Dermis blood vessel endothelial cell (primary cell): Measurements from ENCODE around the gene BOK. TPM values are rescaled to one million over a fixed set of nuclear protein-coding genes. Genes with fewer than 3 reads are reported as not detected.
"Not testable (repeated sequence)": the region's sequence is repeated elsewhere in the genome, so short reads cannot be mapped to it uniquely, and the experiment has no call there.

ENCODE experiments used
- DNase-seq: peaks from one replicate; pipeline ENCODE4 v3.0.0; 2010
- total RNA-seq: library from RNA; depleted of rRNA; stranded (reverse); fragments of >200 nt; gene quantifications from 2 replicates; pipeline ENCODE4 v1.2.3, GENCODE V29; 2014

BOK gene, protein sequence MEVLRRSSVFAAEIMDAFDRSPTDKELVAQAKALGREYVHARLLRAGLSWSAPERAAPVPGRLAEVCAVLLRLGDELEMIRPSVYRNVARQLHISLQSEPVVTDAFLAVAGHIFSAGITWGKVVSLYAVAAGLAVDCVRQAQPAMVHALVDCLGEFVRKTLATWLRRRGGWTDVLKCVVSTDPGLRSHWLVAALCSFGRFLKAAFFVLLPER
- 88.1 and 99.4 TPM in 2 replicates for total RNA-seq

DNA sequence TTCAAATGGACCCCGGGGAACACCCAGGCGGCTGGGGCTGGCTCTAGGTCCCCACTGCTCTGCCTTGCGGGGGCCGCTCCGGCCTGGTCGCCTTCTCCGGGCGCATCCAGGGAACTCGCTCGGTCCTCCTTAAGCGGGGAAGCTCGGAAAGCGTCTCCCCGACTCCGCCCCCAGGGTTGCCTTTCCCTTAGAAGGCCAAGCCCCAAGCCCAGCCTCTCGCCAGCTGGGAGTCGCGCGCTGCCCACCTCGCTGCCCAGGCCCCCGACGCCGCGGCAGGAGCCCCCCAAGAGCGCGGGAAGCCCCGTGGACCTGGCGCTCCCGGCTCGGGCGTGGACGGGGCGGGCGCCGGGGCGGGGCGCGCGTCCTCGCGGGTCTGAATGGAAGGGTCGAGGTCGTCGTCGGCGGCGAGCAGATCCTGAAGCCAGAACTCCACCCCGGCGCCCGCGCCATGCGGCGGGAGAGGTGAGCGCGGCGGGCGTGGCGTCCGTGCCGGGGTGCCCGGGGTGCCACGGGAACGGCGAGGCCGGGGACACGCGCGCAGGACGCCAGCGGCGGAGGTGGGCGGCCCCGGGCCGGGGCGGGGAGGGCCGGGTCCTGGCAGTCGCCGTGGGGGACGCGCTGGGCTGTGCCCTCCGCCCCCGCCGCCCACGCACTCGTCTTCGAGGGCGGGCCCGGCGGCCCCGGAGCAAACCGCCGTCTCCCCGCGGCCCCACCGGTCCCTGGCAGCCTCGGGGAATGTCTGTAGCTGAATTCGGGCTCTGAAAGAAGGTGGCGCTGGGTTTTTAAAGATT, at the start of gene BOK:
Gene BOK, plus strand, starts transcription at position 214 of the 791 bp plus-strand sequence. CDS start 739 bp downstream, outside the sequence.
- DNase-seq = peak; percentile 92

DNA sequence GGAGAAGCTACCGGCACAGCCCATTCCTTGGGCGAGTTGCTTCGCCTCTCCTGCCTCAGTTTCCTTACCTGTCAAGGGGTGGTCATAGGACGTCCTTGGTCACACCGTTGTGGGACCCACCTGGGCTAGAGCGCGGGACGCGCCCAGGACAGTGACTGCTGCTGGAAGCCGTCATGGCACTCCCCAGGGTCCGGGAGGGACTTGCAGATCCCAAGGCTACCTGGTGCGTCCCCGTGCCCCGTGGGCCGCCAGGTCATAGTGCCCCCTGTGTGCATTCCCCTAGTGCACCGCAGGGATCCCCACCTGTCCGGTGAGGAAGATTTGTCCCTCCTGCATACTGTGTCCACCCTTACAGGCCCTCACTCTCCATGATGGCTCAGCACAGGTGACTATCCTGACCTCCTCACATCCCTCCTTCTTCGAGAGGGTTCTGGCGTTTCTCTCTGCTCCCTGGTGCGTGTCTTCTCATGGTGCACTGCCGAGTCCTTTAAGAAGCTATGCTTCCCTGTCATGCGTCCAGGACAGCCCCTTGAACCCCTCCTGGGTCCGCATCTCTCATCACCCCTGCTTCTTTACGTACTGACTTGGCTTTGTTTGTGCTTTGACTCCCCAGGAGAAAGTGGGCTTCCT, 49.3 kb upstream of the BOK start:
- no peak for DNase-seq

DNA sequence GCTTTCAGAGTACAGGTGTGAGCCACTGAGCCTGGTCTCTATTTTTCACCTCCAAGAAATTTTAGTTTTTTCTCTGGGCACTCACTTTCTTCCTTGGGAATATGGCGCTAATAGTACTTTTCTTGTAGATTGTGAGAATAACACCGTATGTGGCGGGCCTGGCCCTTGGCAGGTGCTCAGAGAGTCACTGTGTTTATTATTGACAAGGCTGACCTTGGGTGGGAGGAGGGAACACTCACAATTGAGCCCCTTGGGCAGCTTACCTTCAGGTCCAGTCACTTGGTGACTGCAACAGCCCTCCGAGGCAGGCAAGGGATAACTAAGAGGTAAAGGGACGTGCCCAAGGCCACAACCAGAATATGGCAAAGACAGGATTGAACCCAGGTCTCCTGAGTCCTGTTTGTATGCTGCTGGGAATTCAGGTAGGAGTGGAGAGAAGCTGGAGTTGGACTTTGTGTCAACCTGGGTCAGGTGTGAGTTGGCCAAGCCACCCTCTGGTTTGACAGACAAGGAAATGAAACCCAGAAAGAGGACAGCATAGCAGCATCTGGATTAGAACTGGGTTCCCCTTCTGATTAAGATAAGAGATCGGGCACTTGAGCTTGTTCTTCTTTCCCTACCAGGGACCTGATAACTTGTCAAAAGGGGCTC, 47.3 kb upstream of the BOK start:
- DNase-seq = no peak

DNA sequence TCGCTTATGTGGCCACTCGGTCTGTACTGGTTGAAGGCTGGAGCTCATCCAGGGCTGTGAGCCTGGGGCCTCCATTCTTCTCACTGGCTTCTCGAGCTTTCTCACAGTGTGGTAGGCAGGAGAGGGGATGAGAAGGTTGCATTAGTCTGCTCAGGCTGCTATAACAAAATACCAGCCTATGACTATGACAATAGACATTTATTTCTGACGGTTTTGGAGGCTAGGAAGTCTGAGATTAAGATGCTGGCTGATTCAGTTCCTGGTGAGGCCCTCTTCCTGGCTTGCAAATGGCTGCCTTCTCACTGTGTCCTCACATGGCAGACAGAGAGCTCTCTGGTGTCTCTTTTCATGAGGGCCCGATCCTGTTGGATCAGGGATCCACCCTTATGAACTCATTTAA, 44.0 kb upstream of the BOK start:
- peak; percentile 27 for DNase-seq

DNA sequence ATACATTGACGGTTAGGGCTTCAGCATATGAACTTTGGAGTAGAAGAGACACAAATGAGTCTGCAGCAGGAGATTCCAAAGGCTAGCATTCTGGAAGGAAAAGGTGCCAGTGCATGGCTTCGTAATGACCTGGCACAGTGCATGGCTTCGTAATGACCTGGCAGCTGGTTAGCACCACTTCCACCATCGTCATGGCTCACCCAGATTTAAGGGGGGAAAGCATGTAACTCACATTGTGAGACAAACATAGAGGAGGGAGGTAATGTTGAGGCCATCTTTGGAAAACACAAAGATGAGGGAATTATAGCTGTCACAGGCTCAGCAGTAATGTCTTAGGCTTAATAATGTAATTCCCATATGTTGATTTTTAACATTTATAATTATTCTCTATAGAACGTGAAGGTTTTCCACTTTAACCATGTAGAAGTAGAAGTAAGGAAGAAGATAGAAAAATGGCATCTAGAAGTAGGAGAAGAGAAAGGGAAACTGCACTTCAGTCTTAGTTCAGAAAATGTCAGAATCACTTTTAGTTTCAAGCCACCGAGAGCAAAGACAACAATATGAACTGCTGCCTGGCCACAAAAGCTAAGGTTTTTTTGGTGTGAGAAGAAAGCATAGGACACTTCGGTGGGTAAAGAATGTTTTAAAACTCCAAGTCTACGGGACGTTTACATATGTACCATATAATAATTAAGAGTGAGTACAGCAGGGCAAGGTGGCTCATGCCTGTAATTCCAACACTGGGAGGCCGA, 43.4 kb upstream of the BOK start:
- DNase-seq = no peak

DNA sequence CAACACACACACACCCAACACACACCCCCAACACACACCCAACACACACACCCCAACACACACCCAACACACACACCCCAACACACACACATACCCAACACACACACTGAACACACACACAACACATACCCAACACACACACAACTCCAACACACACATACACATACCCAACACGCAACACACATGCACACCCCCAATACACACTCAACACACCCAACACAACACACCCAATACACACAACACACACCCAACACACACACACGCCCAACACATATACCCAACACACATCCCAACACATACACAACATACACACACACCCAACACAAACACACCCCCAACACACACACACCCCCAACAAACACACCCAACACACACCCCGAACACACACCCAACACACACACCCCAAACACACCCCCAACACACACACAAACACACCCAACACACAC, 42.0 kb upstream of the BOK start:
- no peak for DNase-seq

DNA sequence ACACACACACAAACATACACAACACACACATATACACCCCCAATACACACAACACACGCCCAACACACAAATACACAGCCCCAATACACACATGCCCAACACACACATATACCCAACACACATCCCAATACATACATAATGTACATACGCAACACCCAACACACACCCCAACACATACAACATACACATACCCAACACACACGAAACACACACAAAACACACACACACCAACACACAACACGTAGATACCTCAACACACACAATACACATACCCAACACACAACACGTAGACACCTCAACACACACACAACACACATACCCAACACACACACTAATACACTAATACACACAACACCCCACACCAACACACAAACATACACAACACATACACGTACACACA, 41.2 kb upstream of the BOK start:
- DNase-seq = no peak

DNA sequence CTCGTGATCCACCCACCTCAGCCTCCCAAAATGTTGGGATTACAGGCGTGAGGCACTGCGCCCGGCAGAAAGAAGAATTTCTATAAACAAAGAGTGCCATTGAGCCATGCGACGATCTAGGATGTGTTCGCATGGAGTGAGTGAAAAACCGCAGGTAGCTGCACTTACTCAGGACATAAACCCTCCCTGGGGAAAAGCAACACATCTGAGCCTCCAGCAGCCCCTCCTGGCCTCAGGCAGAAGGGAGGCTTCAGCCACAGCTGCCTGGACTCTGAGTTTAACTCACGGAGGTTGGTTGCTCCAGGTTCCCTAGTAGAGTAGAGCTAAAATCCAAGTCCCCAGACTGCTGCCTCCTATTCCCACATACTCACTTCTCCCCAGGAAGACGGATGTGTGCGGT, 38.9 kb upstream of the BOK start:
- DNase-seq = no peak

DNA sequence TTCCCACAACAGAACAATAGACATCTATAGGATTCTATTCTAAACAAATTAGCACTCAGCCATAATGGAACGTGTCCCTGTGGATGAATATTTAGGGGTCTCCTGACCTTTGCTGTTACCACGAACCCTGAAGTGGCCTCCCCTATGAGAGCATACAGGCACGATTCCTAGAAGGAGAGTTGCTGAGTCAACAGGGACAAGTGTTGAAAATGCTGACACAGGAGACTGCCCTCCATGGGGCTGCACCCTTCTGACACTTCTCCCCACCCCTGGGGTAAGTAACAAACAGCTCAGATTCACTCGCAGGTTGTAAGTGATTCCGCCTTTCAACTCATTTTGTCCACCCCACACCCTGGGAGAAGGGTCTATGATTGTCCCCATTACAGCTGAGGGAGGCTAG, 36.1 kb upstream of the BOK start:
- DNase-seq = no peak

DNA sequence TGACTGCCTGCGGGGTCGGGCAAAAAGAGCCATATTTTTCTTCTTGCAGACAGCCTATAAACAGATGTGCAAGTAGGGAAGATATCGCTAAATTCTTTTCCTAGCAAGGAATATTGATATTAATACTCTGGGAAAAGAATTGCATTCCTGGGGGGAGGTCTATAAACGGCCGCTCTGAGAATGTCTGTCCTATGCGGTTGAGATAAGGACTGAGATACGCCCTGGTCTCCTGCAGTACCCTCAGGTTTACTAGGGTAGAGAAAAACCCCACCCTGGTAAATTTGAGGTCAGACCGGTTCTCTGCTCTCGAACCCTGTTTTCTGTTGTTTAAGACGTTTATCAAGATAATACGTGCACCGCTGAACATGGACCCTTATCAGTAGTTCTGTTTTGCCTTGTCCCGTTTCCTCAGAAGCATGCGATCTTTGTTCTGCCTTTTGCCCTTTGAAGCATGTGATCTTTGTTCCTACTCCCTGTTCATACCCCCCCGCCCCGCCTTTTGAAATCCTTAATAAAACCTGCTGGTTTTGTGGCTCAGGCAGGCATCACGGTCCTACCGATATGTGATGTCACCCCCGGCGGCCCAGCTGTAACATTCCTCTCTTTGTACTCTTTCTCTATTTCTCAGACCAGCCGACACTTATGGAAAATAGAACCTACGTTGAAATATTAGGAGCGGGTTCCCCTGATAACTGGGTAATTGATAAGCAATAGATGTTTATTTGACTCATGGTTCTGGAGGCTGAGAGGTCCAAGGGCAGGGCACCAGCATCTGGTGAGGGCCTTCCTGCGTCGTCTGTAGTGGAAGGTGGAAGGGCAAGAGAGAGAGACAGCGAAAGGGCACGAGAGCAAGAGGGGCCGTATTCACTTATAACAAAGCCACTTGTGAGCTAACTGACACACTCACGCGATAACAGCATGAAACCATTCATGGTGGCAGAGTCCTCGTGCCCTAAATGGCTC, 32.4 kb upstream of the BOK start:
- not testable (repeated sequence) for DNase-seq

DNA sequence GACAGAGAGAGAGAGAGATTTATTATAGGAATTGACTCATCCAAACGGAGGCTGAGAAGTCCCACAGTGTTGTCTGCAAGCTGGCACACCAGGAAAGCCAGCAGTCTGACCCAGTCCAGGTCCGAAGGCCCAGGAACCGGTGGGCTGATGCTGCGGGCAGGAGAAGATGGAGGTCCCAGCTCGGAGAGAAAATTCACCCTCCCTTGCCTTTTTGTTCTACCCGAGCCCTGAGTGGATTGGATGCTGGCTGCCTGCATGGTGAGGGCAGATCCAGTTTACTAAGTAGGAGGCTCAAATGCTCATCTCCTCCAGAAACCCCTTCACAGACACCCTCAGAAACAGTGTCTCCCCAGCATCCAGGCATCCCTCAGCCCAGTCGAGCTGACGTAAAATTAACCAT, 28.0 kb upstream of the BOK start:
- DNase-seq = no peak

DNA sequence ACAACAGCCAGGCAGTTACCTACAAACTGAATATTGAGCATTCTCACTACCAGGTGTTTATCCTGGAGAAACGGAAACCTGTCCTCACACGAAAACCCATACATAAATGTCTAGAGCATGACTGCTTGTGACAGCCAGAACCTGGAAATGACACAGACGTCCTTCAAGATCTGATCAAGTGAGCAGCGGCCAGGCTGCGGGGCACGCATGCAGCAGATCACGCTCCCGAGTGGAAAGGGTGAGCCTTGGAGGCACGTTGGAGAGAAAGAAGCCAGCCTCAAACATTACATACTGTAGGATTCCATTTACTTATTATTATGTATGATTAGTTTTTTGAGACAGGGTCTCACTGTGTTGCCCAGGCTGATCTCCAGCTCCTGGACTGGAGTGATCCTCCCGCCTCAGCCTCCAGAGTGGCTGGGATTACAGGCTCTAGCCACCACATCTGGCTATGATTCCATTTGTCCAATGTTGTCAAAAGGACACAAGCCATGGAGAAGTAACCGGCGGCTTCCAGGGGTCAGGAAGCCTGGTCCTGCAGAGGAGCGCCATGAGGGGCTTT, 27.3 kb upstream of the BOK start:
- DNase-seq = no peak

DNA sequence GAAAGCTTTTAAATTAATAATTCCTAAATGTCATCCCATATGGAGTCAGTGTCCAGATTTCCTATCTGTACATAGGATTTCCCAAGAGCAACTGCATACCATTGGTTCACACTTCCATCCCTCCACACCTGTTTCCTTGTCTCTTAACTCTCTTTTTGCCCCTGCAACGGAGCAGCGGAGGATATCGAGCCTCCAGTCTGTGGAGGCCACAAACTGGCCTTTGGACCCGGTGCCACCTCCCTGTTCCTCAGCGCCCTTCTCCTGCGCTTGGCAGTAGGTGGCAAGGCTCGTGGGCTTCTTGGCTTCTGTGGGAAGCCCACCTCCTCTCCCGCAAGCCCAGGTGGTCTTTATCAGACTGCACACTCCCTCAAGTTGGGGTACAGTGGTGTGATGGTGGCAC, 26.4 kb upstream of the BOK start:
- no peak for DNase-seq

DNA sequence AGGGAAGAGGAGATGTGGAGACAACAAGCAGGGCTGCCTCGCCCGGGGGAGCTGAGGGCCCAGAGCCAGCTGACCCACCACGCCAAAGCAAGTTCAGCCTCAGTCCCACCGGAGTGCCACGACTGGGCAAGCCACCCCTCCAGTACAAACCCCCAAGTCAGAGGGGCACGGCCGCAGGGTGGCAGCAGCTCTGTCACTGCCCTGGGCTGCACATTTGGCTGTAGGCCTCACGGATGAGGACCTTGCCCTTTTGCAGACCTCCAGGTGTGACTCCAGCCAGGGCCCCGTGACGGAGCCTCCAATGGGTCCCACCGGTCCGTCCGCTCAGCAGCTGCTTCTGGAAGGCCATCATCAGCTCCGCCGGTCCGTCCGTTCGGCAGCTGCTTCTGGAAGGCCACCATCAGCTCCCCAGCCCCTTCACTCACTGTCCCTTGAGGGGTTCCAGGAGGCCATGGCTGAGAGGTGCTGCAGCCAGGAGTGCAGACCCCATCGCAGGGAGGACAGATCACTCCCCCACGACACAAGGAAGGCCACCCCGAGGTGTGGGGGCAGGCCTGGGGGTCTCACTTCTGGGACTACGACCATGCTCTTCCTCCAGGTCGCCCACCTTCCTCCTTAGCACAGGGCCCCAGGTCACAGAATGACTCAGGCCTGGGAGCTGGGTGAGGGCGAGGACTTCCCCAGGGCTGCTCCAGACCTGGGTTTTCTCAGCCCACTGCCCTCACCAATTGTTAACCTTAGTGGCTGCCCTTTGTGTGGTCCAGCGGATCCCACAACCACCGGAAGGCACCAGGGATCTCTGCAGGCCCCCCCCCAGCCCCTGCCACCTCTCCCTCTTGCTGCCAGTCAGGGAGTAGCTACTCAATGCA, 25.6 kb upstream of the BOK start:
- no peak for DNase-seq

DNA sequence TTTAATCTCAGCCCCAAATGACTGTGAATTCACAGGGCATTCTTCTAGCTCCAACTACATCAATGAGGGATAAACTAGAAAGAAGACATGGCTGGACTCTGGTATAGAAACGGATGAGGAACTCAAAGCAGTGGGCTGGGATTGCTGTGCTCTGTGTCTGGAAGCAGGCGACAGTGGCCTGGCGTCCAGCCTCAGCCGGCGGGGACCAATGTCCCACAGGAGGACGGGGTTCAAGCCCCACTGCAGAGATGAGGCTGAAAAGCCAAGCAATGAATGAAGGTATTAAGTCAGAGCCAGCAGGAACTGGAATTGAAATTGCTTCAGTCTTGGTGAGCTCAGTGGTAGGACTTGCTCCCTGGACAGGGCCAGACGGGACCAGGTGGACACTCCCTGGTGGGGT, 24.3 kb upstream of the BOK start:
- no peak for DNase-seq

DNA sequence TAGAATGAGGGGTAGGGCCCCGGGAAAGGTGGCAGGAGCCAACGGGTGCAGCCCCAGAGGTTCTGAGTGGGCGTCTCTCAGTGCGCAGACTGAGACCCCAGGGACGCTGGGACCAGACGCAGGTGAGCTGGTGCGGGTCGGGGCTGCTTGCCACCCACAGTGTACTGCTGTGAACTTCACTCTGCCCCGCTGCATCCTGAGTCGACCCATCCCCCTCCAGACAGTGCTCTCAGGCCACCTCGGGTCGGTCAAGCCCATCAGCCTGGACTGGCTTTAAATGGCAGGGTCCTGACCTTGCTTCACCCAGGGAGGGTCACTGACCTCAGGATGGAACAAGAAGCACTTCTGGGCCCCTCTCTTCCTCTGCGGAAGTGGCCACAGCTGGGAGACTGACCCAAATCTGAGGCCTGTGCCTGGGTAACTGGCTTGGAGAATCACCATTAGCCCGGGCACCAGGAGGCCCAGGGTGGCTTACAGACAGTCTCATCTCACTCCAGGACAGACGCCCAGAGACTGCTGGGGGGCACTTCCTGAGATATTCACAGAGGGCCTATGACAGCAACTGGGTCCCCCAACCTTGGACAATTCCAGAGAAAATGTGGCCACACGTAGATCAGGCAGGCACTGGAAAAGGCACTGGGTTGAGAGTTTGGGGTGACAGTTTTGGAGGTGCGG, 23.7 kb upstream of the BOK start:
- no peak for DNase-seq

DNA sequence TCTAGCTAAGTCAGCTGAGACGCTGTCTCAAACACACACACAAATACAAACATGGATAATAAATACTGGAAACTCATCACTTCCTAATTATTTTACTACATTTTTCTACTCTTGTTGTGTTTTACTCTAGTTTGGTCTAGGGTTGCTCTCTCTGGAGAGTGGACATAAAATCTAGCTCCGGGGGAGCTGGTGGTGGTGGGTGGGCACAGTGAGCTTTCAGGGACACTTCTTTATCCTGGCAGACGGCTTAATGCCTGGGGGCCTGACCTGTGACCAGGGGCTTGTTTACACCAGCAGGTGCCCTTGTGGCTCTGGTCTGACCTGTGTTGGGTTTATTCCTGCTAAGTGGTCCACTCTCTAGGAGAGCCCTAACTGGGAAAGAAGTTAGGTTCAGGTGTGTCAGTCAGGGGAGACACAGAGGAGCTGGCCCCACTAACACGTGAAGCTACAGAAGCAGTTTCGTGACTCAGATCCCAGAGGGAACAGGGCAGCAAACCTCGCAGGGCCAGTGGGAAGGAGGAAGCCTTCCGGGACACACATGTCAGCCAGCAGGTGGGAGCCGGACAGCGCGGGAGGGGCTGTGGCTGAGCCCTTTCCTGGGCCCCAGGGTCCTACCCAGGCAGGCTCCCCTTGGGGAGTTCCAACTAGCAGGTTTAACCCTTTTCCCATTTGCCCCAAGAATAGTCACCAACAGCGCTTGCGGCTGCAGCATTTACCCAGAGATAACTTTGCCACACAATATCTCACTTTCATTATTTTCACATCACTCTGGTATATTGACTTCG, 22.5 kb upstream of the BOK start:
- no peak for DNase-seq

DNA sequence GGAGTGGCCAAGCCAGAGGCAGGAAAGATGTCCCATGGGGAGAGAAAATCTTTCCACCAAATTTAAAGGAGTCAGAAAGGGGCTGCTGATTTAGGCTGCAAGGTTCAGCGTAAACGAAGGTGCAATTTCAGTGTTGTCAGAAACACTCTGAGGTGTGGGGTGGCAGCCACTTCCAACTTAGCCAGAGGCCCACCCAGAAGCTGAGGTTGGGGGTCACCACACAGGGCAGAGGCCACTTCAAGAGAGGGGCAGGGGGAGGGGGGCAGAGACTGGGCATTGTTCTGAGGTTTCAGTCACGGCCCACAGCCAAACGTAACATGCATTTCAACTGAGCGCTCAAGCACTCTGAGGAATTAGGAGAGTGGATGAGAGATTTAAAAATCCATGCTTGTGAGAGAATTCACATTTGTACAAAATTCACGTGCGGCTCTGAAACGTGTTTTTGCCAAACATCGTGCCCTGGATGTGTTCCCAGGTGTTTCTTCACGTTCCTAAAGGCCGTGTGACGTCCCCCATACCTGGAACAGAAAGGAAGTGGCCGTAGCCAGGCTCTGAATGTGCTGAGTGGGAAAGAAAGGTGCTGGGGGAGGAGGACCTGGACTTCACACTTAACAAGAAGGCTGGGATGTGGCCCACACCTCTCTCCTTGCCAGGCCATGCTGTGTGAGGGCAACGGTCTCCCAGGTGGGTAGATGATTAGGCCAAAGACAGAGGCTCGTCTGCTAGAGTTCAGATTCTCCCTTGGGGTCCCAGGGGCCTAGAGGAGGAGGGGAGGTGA, 19.5 kb upstream of the BOK start:
- no peak for DNase-seq
